Uterus (tissue), 2 donors: ENCODE measurements around the gene R3HDM2.

Source experiments
- CTCF ChIP-seq, 4 experiments: fragments of 200-600 bp in 2 of 4; fragments of 450-650 bp in 2 of 4; sonication (generic) in 2 of 4; IDR thresholded peaks; one replicate each; pipeline ENCODE4 v1.5.1; 2016 to 2019; ENCODE audit warnings: antibody characterized with exemption in 4 of 4, mild to moderate bottlenecking in 2 of 4, moderate library complexity in 1 of 4
- POLR2A ChIP-seq, 2 donors: fragments of 450-650 bp; IDR thresholded peaks; one replicate each; pipeline ENCODE4 v1.6.1; 2016; ENCODE audit warnings: antibody characterized with exemption in 2 of 2, mild to moderate bottlenecking in 1 of 2, moderate library complexity in 1 of 2

DNA sequence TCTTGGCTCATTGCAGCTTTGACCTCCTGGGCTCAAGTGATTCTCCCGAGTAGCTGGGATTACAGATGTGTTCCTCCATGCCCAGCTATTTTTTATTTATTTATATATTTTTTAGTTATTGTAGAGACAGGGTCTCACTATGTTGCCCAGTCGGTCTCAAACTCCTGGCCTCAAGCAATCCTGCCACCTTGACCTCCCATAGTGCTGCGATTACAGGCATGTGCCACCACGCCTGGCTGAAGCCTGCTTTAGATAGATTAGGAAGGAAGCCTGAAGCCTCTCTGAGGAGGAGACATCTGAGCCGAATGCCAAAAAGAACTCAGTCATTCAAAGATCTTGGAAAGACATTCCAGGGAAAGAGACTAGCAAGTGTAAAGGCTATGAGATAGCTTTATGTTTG lies 13.9 kb upstream of the R3HDM2 start:
- TF ChIP-seq POLR2A (IDR thresholded peaks at IDR 0.05) (no peak), CTCF (IDR thresholded peaks at IDR 0.05) (no peak)
